Measurements from ENCODE around the gene TFIP11.

Gene TFIP11

GRCh38 chr22:26466196-26466595 lies 46.1 kb downstream of the TFIP11 start:
- Histone ChIP-seq H3K36me3 (ENCODE audit: control insufficient read depth, insufficient read depth, low read length) (peaks cover 53% of the 10 kb centered on the region), H3K9ac (ENCODE audit: low read depth, low read length) (no peak overlapping the region), H3K4me1 (ENCODE audit: control insufficient read depth, insufficient read depth, low read length) (peaks cover 3% of the 10 kb centered on the region), H3K27me3 (ENCODE audit: control insufficient read depth, insufficient read depth, low read length) (no peaks in the 10 kb centered on the region), H3K4me3 (ENCODE audit: low read depth, low read length) (no peak overlapping the region), H3K9me3 (ENCODE audit: control insufficient read depth, insufficient read depth, low read length) (no peaks in the 10 kb centered on the region)

GRCh38 chr22:26464312-26464711 lies 48.0 kb downstream of the TFIP11 start:
- H3K9ac ChIP-seq (ENCODE audit: low read depth, low read length), result no peak overlapping the region
- H3K27me3 ChIP-seq (ENCODE audit: control insufficient read depth, insufficient read depth, low read length), result no peaks in the 10 kb centered on the region
- no peaks in the 10 kb centered on the region for H3K9me3 ChIP-seq (ENCODE audit: control insufficient read depth, insufficient read depth, low read length)
- peaks cover 44% of the 10 kb centered on the region for H3K36me3 ChIP-seq (ENCODE audit: control insufficient read depth, insufficient read depth, low read length)
- peaks cover 3% of the 10 kb centered on the region for H3K4me1 ChIP-seq (ENCODE audit: control insufficient read depth, insufficient read depth, low read length)
- no peak overlapping the region for H3K4me3 ChIP-seq (ENCODE audit: low read depth, low read length)

DNA sequence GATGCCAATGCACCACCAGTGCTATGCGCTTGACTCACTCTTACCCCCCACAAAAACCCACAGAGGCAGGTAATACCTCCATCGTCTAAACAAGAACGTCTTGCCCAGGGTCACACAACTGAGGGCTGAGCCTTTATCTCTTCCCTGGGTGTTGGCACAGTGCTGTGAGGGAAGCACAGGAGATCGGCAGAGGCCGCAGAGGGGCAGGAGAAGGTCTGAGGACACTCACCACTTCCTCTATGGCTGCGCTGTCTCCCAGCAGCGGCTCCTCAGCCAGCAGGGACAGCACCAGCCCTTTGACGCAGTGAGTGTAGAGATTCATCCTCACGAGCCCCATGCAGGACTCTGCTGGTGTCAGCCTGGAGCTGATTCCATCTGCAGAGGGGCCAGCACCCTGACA lies 48.6 kb downstream of the TFIP11 start:
- no peak overlapping the region for H3K9ac ChIP-seq (ENCODE audit: low read depth, low read length)
- no peak overlapping the region for H3K4me3 ChIP-seq (ENCODE audit: low read depth, low read length)
- H3K27me3 ChIP-seq (ENCODE audit: control insufficient read depth, insufficient read depth, low read length), result no peaks in the 10 kb centered on the region
- H3K4me1 ChIP-seq (ENCODE audit: control insufficient read depth, insufficient read depth, low read length), result peaks cover 3% of the 10 kb centered on the region
- no peaks in the 10 kb centered on the region for H3K9me3 ChIP-seq (ENCODE audit: control insufficient read depth, insufficient read depth, low read length)
- H3K36me3 ChIP-seq (ENCODE audit: control insufficient read depth, insufficient read depth, low read length), result peaks cover 44% of the 10 kb centered on the region

- peaks cover 45% of the 10 kb centered on the region for H3K36me3 ChIP-seq (ENCODE audit: control insufficient read depth, insufficient read depth, low read length)
Observed at GRCh38 chr22:26463101-26463661, 49.1 kb downstream of the TFIP11 start.

DNA sequence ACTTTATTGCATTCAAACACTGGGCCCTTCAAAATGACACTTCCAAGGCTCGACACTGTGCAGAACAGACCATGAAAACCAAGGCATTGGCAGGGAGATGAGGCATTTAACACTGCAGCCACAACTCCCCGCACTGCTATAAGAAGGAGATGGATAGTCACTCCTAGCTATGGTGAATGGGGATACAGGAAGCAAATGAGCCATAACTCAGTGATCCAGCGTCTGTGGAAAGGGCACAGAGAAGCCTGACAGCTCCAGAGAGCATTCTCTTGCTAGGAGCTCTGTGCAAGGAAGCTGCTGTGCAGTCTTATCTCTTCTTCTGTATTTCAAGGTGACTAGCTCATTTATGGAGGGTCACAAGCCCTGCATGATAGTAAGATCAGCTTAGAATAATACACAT lies 49.6 kb downstream of the TFIP11 start:
- Histone ChIP-seq H3K4me3 (ENCODE audit: low read depth, low read length) (no peak overlapping the region), H3K9ac (ENCODE audit: low read depth, low read length) (no peak overlapping the region)

More at GRCh38 chr22:26463101-26463661, 49.1 kb downstream of the TFIP11 start:
- H3K4me1 ChIP-seq (ENCODE audit: control insufficient read depth, insufficient read depth, low read length), result peaks cover 3% of the 10 kb centered on the region
- no peaks in the 10 kb centered on the region for H3K9me3 ChIP-seq (ENCODE audit: control insufficient read depth, insufficient read depth, low read length)
- no peak overlapping the region for H3K4me3 ChIP-seq (ENCODE audit: low read depth, low read length)
- H3K27me3 ChIP-seq (ENCODE audit: control insufficient read depth, insufficient read depth, low read length), result no peaks in the 10 kb centered on the region
- no peak overlapping the region for H3K9ac ChIP-seq (ENCODE audit: low read depth, low read length)

GRCh38 chr22:26462051-26462450 lies 50.2 kb downstream of the TFIP11 start:
- Histone ChIP-seq H3K36me3 (ENCODE audit: control insufficient read depth, insufficient read depth, low read length) (peaks cover 51% of the 10 kb centered on the region), H3K9me3 (ENCODE audit: control insufficient read depth, insufficient read depth, low read length) (no peaks in the 10 kb centered on the region), H3K4me1 (ENCODE audit: control insufficient read depth, insufficient read depth, low read length) (peaks cover 3% of the 10 kb centered on the region), H3K27me3 (ENCODE audit: control insufficient read depth, insufficient read depth, low read length) (no peaks in the 10 kb centered on the region), H3K9ac (ENCODE audit: low read depth, low read length) (no peak overlapping the region), H3K4me3 (ENCODE audit: low read depth, low read length) (no peak overlapping the region)

More for the DNA sequence above, 49.6 kb downstream of the TFIP11 start:
- no peaks in the 10 kb centered on the region for H3K9me3 ChIP-seq (ENCODE audit: control insufficient read depth, insufficient read depth, low read length)
- no peaks in the 10 kb centered on the region for H3K27me3 ChIP-seq (ENCODE audit: control insufficient read depth, insufficient read depth, low read length)
- peaks cover 3% of the 10 kb centered on the region for H3K4me1 ChIP-seq (ENCODE audit: control insufficient read depth, insufficient read depth, low read length)
- H3K36me3 ChIP-seq (ENCODE audit: control insufficient read depth, insufficient read depth, low read length), result peaks cover 48% of the 10 kb centered on the region

- peaks cover 46% of the 10 kb centered on the region for H3K36me3 ChIP-seq (ENCODE audit: control insufficient read depth, insufficient read depth, low read length)
Observed at GRCh38 chr22:26461188-26461810, 51.0 kb downstream of the TFIP11 start.

DNA sequence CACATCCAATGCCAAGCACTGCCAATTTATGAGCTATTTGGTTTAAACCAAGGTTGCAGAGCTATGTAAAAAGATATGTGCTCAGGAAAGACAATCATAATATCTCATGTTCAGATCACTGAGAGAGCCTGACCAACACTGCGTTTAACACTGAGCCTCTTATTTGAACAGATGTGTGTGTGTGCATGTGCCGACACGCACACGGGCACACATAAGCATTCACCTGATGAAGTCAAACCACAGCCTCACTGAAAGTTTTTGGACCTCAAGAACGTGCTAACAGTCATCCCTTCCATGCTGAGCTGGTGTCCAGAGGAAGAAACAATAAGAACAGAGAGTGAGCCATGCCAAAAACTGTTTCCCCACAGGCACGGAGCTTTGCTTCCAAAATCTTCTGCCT lies 52.1 kb downstream of the TFIP11 start:
- Histone ChIP-seq H3K4me3 (ENCODE audit: low read depth, low read length) (no peak overlapping the region), H3K4me1 (ENCODE audit: control insufficient read depth, insufficient read depth, low read length) (peaks cover 3% of the 10 kb centered on the region), H3K9me3 (ENCODE audit: control insufficient read depth, insufficient read depth, low read length) (no peaks in the 10 kb centered on the region), H3K9ac (ENCODE audit: low read depth, low read length) (no peak overlapping the region), H3K27me3 (ENCODE audit: control insufficient read depth, insufficient read depth, low read length) (no peaks in the 10 kb centered on the region), H3K36me3 (ENCODE audit: control insufficient read depth, insufficient read depth, low read length) (peaks cover 37% of the 10 kb centered on the region)

More at GRCh38 chr22:26461188-26461810, 51.0 kb downstream of the TFIP11 start:
- Histone ChIP-seq H3K27me3 (ENCODE audit: control insufficient read depth, insufficient read depth, low read length) (no peaks in the 10 kb centered on the region), H3K4me1 (ENCODE audit: control insufficient read depth, insufficient read depth, low read length) (peaks cover 3% of the 10 kb centered on the region), H3K4me3 (ENCODE audit: low read depth, low read length) (no peak overlapping the region), H3K9me3 (ENCODE audit: control insufficient read depth, insufficient read depth, low read length) (no peaks in the 10 kb centered on the region), H3K9ac (ENCODE audit: low read depth, low read length) (no peak overlapping the region)

GRCh38 chr22:26457661-26458272 lies 54.5 kb downstream of the TFIP11 start:
- H3K9ac ChIP-seq (ENCODE audit: low read depth, low read length), result no peak overlapping the region
- H3K36me3 ChIP-seq (ENCODE audit: control insufficient read depth, insufficient read depth, low read length), result peaks cover 25% of the 10 kb centered on the region
- peaks cover 3% of the 10 kb centered on the region for H3K4me1 ChIP-seq (ENCODE audit: control insufficient read depth, insufficient read depth, low read length)
- H3K27me3 ChIP-seq (ENCODE audit: control insufficient read depth, insufficient read depth, low read length), result no peaks in the 10 kb centered on the region
- H3K9me3 ChIP-seq (ENCODE audit: control insufficient read depth, insufficient read depth, low read length), result no peaks in the 10 kb centered on the region
- H3K4me3 ChIP-seq (ENCODE audit: low read depth, low read length), result no peak overlapping the region

- H3K4me3 ChIP-seq (ENCODE audit: low read depth, low read length), result no peak overlapping the region
- H3K9me3 ChIP-seq (ENCODE audit: control insufficient read depth, insufficient read depth, low read length), result no peaks in the 10 kb centered on the region
- no peaks in the 10 kb centered on the region for H3K4me1 ChIP-seq (ENCODE audit: control insufficient read depth, insufficient read depth, low read length)
- H3K27me3 ChIP-seq (ENCODE audit: control insufficient read depth, insufficient read depth, low read length), result no peaks in the 10 kb centered on the region
- H3K9ac ChIP-seq (ENCODE audit: low read depth, low read length), result no peak overlapping the region
- peaks cover 27% of the 10 kb centered on the region for H3K36me3 ChIP-seq (ENCODE audit: control insufficient read depth, insufficient read depth, low read length)
Observed at GRCh38 chr22:26453812-26454500, 58.3 kb downstream of the TFIP11 start.

DNA sequence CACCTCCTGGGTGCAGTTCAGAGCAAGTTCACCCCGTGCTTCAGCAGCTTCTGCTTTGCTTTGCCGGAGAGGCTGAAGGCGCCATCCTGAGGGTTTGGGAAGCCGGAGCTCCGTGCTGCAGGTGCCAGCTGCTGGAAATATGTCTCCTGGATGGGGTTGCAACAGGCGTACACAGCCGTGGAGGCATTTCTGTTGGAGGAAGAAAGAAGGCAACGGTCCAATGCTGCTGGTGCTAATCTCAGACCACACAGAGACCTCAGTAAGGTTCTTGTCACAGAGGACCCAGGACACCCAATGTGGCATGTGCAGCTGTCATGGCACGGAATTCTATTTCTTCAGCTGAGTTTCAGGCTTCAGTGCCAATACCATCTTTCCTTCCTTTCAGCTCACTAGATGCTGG lies 59.1 kb downstream of the TFIP11 start:
- Histone ChIP-seq H3K9me3 (ENCODE audit: control insufficient read depth, insufficient read depth, low read length) (no peaks in the 10 kb centered on the region), H3K4me1 (ENCODE audit: control insufficient read depth, insufficient read depth, low read length) (no peaks in the 10 kb centered on the region), H3K36me3 (ENCODE audit: control insufficient read depth, insufficient read depth, low read length) (peaks cover 23% of the 10 kb centered on the region), H3K4me3 (ENCODE audit: low read depth, low read length) (no peak overlapping the region), H3K27me3 (ENCODE audit: control insufficient read depth, insufficient read depth, low read length) (no peaks in the 10 kb centered on the region), H3K9ac (ENCODE audit: low read depth, low read length) (no peak overlapping the region)

Data from iPS-15b (cell line).